ENCODE results near the gene AHDC1. TPM values are rescaled to one million over a fixed set of nuclear protein-coding genes. Genes with fewer than 3 reads are reported as not detected.

AHDC1 gene
- polyA plus RNA-seq, 1 donor from 2014 or later, result 5.3 TPM

DNA sequence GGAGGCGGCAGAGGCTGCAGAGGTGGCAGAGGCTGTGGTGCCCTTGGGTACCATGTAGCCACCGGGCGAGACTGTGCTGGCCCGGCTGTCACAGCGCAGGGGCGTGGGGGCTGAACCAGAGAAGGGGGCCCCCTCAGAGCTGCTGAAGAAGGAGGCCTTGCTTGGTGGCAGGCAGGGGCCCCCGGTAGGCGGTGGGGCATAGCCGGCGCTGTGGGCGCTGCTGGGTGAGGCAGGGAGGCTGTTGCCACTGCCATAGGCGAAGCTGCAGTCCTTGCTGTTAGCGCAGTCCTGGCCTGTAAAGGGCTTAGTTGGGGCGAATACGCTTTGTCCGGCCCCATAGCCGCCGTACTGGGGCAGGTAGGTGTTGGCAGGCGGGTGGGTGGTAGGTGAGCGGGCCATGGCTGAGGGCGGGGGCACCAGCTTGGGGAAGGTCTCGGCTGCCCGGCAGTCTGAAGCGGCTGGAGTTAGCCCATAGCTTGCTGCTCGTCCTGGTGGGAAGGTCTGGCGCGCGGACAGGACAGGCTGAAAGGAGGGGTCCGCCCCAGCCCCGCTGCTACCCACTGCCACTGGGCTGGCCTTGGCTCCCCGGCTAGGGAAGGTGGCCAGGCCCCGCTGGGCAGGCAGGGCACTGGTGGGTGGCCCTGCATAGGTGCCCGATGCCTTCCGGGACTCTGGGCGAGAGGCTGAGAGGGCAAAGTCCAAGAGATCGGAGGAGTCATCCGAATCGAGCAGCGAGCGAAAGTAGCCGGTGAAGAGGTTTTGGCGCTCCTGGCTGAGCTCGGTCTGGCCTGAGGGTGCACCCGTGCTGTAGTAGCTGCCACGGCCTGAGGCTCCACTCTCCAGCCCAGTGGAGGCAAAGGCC is 54.9 kb downstream of the AHDC1 start:
- Histone ChIP-seq H3K9me2 (ENCODE audit: insufficient read depth, low read length) (no peaks in the 10 kb centered on the region), H3K27me3 (ENCODE audit: insufficient read depth, low read depth, low read length) (no peaks in the 10 kb centered on the region), H3K36me3 (ENCODE audit: insufficient read depth, low read length) (no peaks in the 10 kb centered on the region), H2AFZ (ENCODE audit: low read depth, low read length) (no peak overlapping the region), H3K9ac (ENCODE audit: low read length) (no peak overlapping the region), H3K9me3 (ENCODE audit: low read length) (peaks cover 8% of the 10 kb centered on the region), H3K27ac (ENCODE audit: low read length) (no peak overlapping the region), H3K79me2 (replicated peaks; ENCODE audit: insufficient read depth, low read length) (peaks cover 4% of the 10 kb centered on the region), H4K20me1 (ENCODE audit: insufficient read depth) (no peaks in the 10 kb centered on the region), H3K4me2 (ENCODE audit: low read length) (no peak overlapping the region), H3K4me3 (ENCODE audit: low read length) (no peak overlapping the region), H3F3A (ENCODE audit: insufficient read depth, low read length, poor library complexity, severe bottlenecking) (no peaks in the 10 kb centered on the region)
- TF ChIP-seq MXI1 (conservative IDR thresholded peaks at IDR 0.05; ENCODE audit: poor library complexity, severe bottlenecking) (no peak), TAF1 (IDR thresholded peaks at IDR 0.05; ENCODE audit: low read depth) (no peak), EZH2 (IDR thresholded peaks at IDR 0.05; ENCODE audit: borderline replicate concordance, insufficient read depth, low read length, poor library complexity, severe bottlenecking) (no peak), SMC3 (conservative IDR thresholded peaks at IDR 0.05; ENCODE audit: poor library complexity) (no peak), RAD21 (conservative IDR thresholded peaks at IDR 0.05) (no peak)

DNA sequence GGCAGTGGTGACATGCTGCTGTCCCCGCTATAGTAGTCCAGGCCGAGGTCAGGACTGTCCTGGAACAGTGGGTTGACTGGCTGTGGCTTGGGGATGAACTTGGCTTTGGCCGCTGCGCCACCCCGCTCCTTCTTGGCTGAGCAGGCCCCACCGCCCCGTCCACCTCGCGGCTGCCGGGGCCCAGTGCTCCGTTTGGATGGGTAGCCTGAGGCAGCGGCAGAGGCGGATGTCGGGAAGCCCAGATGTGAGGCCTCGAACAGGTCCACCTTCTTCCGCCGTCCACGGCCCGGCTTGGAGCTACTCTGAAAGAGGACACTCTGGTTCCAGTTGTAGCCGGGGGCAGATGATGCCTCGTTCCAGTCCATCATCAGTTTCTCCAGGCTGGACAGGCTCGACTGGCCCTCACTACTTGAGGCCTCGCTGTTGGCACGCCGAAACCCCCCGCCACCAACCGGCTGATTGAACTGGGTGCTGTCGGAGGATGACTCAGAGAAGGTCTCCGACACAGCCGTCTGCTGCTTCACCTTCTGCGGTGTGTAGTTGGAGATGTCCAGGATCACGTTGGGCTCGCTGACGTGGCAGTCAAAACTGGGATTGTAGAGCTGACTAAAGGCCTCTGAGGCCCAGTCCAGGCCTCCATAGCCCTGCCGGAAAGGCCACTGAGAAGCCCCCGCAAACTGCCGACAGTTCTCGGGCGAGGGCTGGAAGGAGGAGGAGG is 55.6 kb downstream of the AHDC1 start:
- no peak overlapping the region for H3K4me2 ChIP-seq (ENCODE audit: low read length)
- no peaks in the 10 kb centered on the region for H3K27me3 ChIP-seq (ENCODE audit: insufficient read depth, low read depth, low read length)
- H4K20me1 ChIP-seq (ENCODE audit: insufficient read depth), result no peaks in the 10 kb centered on the region
- peaks cover 8% of the 10 kb centered on the region for H3K9me3 ChIP-seq (ENCODE audit: low read length)
- H2AFZ ChIP-seq (ENCODE audit: low read depth, low read length), result no peak overlapping the region
- H3F3A ChIP-seq (ENCODE audit: insufficient read depth, low read length, poor library complexity, severe bottlenecking), result no peaks in the 10 kb centered on the region
- H3K36me3 ChIP-seq (ENCODE audit: insufficient read depth, low read length), result no peaks in the 10 kb centered on the region
- H3K9me2 ChIP-seq (ENCODE audit: insufficient read depth, low read length), result no peaks in the 10 kb centered on the region
- no peak overlapping the region for H3K27ac ChIP-seq (ENCODE audit: low read length)
- peaks cover 7% of the 10 kb centered on the region for H3K79me2 ChIP-seq (replicated peaks; ENCODE audit: insufficient read depth, low read length)
- TF ChIP-seq POLR2AphosphoS5 (IDR thresholded peaks at IDR 0.05) (no peak), MXI1 (conservative IDR thresholded peaks at IDR 0.05; ENCODE audit: poor library complexity, severe bottlenecking) (no peak), RAD21 (conservative IDR thresholded peaks at IDR 0.05) (no peak), EP300 (conservative IDR thresholded peaks at IDR 0.05; ENCODE audit: poor library complexity, severe bottlenecking) (no peak), EZH2 (IDR thresholded peaks at IDR 0.05; ENCODE audit: borderline replicate concordance, insufficient read depth, low read length, poor library complexity, severe bottlenecking) (no peak)
- TF ChIP-seq, protein P1, sequence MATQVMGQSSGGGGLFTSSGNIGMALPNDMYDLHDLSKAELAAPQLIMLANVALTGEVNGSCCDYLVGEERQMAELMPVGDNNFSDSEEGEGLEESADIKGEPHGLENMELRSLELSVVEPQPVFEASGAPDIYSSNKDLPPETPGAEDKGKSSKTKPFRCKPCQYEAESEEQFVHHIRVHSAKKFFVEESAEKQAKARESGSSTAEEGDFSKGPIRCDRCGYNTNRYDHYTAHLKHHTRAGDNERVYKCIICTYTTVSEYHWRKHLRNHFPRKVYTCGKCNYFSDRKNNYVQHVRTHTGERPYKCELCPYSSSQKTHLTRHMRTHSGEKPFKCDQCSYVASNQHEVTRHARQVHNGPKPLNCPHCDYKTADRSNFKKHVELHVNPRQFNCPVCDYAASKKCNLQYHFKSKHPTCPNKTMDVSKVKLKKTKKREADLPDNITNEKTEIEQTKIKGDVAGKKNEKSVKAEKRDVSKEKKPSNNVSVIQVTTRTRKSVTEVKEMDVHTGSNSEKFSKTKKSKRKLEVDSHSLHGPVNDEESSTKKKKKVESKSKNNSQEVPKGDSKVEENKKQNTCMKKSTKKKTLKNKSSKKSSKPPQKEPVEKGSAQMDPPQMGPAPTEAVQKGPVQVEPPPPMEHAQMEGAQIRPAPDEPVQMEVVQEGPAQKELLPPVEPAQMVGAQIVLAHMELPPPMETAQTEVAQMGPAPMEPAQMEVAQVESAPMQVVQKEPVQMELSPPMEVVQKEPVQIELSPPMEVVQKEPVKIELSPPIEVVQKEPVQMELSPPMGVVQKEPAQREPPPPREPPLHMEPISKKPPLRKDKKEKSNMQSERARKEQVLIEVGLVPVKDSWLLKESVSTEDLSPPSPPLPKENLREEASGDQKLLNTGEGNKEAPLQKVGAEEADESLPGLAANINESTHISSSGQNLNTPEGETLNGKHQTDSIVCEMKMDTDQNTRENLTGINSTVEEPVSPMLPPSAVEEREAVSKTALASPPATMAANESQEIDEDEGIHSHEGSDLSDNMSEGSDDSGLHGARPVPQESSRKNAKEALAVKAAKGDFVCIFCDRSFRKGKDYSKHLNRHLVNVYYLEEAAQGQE (IDR thresholded peaks at IDR 0.05; ENCODE audit: borderline replicate concordance), result no peak
- TF ChIP-seq, protein P2, sequence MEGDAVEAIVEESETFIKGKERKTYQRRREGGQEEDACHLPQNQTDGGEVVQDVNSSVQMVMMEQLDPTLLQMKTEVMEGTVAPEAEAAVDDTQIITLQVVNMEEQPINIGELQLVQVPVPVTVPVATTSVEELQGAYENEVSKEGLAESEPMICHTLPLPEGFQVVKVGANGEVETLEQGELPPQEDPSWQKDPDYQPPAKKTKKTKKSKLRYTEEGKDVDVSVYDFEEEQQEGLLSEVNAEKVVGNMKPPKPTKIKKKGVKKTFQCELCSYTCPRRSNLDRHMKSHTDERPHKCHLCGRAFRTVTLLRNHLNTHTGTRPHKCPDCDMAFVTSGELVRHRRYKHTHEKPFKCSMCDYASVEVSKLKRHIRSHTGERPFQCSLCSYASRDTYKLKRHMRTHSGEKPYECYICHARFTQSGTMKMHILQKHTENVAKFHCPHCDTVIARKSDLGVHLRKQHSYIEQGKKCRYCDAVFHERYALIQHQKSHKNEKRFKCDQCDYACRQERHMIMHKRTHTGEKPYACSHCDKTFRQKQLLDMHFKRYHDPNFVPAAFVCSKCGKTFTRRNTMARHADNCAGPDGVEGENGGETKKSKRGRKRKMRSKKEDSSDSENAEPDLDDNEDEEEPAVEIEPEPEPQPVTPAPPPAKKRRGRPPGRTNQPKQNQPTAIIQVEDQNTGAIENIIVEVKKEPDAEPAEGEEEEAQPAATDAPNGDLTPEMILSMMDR (IDR thresholded peaks at IDR 0.05; ENCODE audit: poor library complexity, severe bottlenecking), result no peak
- H3K9ac ChIP-seq (ENCODE audit: low read length), result no peak overlapping the region
- H3K4me3 ChIP-seq (ENCODE audit: low read length), result no peak overlapping the region

Data from neural cell (in vitro differentiated cells).